ENCODE measurements around the gene MN1. TPM values are rescaled to one million over a fixed set of nuclear protein-coding genes. Genes with fewer than 3 reads are reported as not detected.

The MN1 gene
- total and polyA plus RNA-seq, 2 experiments from 2014 or later: 1.0 to 6.8 TPM

DNA sequence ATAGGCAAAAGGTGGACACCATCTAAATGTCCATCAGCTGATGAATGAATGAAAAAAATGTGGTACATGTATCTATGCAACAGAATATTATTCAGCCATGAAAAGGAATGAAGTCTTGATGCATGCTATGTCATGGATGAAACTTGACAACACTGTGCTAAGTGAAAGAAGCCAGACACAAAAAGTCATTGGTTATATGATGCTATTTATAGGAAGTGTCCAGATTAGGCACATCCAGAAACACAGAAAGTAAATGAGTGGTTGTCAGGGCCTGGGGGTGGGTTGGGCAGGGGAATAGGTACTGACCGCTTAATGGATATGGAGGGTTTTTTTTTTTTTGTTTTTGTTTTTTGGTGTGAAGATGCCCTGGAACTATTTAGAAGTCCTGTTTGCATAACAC lies 21.7 kb upstream of the MN1 start (continued):
- TF ChIP-seq, protein P1, sequence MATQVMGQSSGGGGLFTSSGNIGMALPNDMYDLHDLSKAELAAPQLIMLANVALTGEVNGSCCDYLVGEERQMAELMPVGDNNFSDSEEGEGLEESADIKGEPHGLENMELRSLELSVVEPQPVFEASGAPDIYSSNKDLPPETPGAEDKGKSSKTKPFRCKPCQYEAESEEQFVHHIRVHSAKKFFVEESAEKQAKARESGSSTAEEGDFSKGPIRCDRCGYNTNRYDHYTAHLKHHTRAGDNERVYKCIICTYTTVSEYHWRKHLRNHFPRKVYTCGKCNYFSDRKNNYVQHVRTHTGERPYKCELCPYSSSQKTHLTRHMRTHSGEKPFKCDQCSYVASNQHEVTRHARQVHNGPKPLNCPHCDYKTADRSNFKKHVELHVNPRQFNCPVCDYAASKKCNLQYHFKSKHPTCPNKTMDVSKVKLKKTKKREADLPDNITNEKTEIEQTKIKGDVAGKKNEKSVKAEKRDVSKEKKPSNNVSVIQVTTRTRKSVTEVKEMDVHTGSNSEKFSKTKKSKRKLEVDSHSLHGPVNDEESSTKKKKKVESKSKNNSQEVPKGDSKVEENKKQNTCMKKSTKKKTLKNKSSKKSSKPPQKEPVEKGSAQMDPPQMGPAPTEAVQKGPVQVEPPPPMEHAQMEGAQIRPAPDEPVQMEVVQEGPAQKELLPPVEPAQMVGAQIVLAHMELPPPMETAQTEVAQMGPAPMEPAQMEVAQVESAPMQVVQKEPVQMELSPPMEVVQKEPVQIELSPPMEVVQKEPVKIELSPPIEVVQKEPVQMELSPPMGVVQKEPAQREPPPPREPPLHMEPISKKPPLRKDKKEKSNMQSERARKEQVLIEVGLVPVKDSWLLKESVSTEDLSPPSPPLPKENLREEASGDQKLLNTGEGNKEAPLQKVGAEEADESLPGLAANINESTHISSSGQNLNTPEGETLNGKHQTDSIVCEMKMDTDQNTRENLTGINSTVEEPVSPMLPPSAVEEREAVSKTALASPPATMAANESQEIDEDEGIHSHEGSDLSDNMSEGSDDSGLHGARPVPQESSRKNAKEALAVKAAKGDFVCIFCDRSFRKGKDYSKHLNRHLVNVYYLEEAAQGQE (IDR thresholded peaks at IDR 0.05; ENCODE audit: unreplicated experiment): no peak
- TF ChIP-seq EZH2phosphoT487 (IDR thresholded peaks at IDR 0.05; ENCODE audit: unreplicated experiment) (no peak), NANOG (IDR thresholded peaks at IDR 0.05; ENCODE audit: borderline replicate concordance) (no peak)

DNA sequence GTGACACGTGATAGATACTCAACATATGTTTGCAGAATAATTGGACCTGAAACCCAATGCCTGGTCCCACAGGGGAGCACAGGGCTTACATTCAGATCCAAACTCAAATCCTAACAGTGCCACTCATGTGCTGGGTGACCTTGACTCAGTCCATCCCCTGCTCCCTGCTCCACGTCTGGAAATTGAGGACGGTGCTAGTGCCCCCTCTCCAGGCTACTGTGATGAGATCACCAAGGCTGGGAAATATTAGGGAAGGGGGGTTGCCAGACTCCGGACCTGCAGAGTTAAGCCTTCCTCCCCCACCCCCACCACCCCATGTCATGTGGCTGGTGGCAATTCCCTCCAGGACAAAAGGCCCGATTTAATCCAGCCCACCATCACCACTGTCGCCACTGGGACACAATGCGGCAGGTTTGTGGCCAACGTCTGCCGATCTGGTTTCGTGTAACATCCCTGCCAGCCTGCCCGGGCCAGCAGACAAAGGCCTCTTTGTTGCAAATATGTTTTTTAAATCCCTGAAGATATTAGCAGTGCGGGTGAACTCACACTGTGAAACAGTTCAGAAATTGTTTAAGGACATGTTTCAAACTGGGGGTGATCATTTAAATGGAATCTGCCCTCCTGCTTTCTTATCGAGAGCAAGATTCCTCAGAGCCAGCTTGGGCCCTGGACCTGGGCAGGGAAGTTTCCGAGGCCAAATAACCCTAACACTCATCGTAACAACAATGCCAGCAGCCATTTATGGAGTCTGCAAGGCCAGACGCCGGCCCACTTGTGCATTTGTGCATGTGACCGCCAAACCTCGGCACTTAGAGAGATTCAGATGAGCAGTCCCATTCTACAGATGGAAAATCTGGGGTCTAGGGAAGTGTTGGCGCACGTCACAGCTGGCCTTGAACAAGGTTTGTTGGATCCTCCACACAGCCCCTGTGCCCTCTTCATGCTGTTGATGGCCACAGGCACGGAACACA lies 19.6 kb upstream of the MN1 start:
- Histone ChIP-seq H3K4me1 (ENCODE audit: insufficient read depth) (peaks cover 4% of the 10 kb centered on the region; the same call in 1 of the 2 replicates), H3K79me2 (replicated peaks; ENCODE audit: insufficient read depth) (no peaks in the 10 kb centered on the region), H3K4me3 (no peak overlapping the region), H3K27ac (ENCODE audit: low read depth) (no peak overlapping the region), H2AFZ (peak overlapping the region; percentile 64), H3K27me3 (ENCODE audit: insufficient read depth) (no peaks in the 10 kb centered on the region), H3K9me2 (ENCODE audit: insufficient read depth) (no peaks in the 10 kb centered on the region; the same call in 1 of the 2 replicates), H4K20me1 (replicated peaks; ENCODE audit: insufficient read depth) (no peaks in the 10 kb centered on the region), H3K4me2 (no peak overlapping the region), H3K36me3 (ENCODE audit: insufficient read depth) (no peaks in the 10 kb centered on the region), H3F3A (replicated peaks; ENCODE audit: low read depth) (no peaks in the 10 kb centered on the region)
- ATAC-seq (peak; percentile 55), DNase-seq (ENCODE audit: low spot score) (no peak)
- Mint-ChIP-seq H3K27me3 (ENCODE audit: insufficient read depth, low read depth, poor library complexity) (peaks cover 9% of the 10 kb centered on the region), H3K9me3 (no peaks in the 10 kb centered on the region; the same call in 2 of the 3 replicates), H3K27ac (no peak overlapping the region), H3K4me3 (no peak overlapping the region), H3K4me1 (0 out of 3 replicates have a peak, but pooled peaks cover 4% of the 10 kb centered on the region), H3K36me3 (ENCODE audit: low read depth) (no peaks in the 10 kb centered on the region)
- TF ChIP-seq, protein P2, sequence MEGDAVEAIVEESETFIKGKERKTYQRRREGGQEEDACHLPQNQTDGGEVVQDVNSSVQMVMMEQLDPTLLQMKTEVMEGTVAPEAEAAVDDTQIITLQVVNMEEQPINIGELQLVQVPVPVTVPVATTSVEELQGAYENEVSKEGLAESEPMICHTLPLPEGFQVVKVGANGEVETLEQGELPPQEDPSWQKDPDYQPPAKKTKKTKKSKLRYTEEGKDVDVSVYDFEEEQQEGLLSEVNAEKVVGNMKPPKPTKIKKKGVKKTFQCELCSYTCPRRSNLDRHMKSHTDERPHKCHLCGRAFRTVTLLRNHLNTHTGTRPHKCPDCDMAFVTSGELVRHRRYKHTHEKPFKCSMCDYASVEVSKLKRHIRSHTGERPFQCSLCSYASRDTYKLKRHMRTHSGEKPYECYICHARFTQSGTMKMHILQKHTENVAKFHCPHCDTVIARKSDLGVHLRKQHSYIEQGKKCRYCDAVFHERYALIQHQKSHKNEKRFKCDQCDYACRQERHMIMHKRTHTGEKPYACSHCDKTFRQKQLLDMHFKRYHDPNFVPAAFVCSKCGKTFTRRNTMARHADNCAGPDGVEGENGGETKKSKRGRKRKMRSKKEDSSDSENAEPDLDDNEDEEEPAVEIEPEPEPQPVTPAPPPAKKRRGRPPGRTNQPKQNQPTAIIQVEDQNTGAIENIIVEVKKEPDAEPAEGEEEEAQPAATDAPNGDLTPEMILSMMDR (conservative IDR thresholded peaks at IDR 0.05; ENCODE audit: low read depth in 2 of 2): peak; percentile 11 to 50; a peak in 3 of 4 replicates
- TF ChIP-seq, protein P3, sequence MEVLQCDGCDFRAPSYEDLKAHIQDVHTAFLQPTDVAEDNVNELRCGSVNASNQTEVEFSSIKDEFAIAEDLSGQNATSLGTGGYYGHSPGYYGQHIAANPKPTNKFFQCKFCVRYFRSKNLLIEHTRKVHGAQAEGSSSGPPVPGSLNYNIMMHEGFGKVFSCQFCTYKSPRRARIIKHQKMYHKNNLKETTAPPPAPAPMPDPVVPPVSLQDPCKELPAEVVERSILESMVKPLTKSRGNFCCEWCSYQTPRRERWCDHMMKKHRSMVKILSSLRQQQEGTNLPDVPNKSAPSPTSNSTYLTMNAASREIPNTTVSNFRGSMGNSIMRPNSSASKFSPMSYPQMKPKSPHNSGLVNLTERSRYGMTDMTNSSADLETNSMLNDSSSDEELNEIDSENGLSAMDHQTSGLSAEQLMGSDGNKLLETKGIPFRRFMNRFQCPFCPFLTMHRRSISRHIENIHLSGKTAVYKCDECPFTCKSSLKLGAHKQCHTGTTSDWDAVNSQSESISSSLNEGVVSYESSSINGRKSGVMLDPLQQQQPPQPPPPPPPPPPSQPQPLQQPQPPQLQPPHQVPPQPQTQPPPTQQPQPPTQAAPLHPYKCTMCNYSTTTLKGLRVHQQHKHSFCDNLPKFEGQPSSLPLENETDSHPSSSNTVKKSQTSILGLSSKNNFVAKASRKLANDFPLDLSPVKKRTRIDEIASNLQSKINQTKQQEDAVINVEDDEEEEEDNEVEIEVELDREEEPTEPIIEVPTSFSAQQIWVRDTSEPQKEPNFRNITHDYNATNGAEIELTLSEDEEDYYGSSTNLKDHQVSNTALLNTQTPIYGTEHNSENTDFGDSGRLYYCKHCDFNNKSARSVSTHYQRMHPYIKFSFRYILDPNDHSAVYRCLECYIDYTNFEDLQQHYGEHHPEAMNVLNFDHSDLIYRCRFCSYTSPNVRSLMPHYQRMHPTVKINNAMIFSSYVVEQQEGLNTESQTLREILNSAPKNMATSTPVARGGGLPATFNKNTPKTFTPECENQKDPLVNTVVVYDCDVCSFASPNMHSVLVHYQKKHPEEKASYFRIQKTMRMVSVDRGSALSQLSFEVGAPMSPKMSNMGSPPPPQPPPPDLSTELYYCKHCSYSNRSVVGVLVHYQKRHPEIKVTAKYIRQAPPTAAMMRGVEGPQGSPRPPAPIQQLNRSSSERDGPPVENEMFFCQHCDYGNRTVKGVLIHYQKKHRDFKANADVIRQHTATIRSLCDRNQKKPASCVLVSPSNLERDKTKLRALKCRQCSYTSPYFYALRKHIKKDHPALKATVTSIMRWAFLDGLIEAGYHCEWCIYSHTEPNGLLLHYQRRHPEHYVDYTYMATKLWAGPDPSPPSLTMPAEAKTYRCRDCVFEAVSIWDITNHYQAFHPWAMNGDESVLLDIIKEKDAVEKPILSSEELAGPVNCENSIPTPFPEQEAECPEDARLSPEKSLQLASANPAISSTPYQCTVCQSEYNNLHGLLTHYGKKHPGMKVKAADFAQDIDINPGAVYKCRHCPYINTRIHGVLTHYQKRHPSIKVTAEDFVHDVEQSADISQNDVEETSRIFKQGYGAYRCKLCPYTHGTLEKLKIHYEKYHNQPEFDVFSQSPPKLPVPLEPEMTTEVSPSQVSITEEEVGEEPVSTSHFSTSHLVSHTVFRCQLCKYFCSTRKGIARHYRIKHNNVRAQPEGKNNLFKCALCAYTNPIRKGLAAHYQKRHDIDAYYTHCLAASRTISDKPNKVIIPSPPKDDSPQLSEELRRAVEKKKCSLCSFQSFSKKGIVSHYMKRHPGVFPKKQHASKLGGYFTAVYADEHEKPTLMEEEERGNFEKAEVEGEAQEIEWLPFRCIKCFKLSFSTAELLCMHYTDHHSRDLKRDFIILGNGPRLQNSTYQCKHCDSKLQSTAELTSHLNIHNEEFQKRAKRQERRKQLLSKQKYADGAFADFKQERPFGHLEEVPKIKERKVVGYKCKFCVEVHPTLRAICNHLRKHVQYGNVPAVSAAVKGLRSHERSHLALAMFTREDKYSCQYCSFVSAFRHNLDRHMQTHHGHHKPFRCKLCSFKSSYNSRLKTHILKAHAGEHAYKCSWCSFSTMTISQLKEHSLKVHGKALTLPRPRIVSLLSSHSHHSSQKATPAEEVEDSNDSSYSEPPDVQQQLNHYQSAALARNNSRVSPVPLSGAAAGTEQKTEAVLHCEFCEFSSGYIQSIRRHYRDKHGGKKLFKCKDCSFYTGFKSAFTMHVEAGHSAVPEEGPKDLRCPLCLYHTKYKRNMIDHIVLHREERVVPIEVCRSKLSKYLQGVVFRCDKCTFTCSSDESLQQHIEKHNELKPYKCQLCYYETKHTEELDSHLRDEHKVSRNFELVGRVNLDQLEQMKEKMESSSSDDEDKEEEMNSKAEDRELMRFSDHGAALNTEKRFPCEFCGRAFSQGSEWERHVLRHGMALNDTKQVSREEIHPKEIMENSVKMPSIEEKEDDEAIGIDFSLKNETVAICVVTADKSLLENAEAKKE (CRISPR knock-in tag; IDR thresholded peaks at IDR 0.05): no peak
- no peak for TF ChIP-seq ZNF331 (CRISPR knock-in tag; IDR thresholded peaks at IDR 0.05; ENCODE audit: low read depth)
